Epidermal melanocyte (primary cell): ENCODE measurements around the gene TRIM8.

Source experiments
- DNase-seq: peaks from one replicate; pipeline ENCODE4 v3.0.0; 2011; ENCODE audit warnings: low spot score; ENCODE audit not compliant: insufficient read length

TRIM8 gene, protein sequence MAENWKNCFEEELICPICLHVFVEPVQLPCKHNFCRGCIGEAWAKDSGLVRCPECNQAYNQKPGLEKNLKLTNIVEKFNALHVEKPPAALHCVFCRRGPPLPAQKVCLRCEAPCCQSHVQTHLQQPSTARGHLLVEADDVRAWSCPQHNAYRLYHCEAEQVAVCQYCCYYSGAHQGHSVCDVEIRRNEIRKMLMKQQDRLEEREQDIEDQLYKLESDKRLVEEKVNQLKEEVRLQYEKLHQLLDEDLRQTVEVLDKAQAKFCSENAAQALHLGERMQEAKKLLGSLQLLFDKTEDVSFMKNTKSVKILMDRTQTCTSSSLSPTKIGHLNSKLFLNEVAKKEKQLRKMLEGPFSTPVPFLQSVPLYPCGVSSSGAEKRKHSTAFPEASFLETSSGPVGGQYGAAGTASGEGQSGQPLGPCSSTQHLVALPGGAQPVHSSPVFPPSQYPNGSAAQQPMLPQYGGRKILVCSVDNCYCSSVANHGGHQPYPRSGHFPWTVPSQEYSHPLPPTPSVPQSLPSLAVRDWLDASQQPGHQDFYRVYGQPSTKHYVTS

DNA sequence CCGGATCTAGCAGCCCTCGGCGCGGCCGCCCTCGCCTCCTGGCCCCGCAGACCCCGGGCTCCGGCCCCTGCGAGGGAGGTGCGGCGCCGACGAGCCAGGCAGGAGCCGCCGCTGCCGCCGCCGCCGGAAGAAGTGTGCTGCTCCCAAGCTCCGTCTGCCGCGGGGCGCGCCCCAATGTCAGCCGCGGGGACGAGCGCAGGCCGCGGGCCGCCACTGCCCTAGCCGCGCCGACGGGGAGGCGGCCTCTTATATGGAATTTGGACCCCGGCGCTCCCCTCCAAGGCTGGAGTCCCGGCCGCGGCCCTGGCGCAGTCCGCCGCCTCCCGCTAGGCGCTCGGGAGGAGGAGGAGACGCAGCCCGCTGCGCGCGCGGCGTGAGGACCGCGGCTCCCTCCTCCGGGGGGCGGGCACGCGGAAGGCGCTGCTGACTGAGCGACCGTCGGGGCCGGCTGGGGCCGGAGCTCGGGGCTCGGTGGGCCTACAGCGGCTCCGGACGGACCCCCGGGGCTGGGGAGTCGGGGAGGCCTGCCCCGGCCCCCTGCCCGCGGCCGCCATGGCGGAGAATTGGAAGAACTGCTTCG lies at the start of gene TRIM8:
Gene TRIM8, plus strand, starts transcription at position 414 of the 580 bp plus-strand sequence. Its CDS starts 139 bp downstream, at position 553.
- DNase-seq = peak; percentile 9

DNA sequence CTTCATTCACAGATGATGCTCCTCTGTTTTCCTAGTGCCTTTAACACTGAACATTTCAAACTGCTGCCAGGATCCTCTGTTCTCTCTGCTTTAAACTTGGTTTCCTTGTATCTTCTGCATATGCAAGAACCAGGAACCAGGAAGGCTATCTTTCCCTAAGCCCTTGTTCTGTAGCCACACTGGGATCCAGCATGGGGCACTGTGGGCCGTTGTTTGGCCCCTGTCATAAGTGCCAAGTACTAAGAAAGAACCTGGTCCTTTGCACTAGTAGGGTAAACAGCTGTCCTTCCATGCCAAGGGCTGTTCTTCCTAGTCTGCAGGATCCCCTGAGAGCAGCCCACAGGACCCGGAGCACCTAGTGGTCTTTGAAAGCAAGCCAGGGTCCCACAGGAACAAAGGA lies 49.0 kb upstream of the TRIM8 start:
- no peak for DNase-seq

- no peak for DNase-seq
These were observed 48.4 kb upstream of the TRIM8 start for GRCh38 chr10:102595897-102596296.

GRCh38 chr10:102596506-102596971 lies 47.7 kb upstream of the TRIM8 start:
- peak; percentile 36 for DNase-seq

- DNase-seq = no peak
These were observed 46.9 kb upstream of the TRIM8 start for GRCh38 chr10:102597131-102597991.

DNA sequence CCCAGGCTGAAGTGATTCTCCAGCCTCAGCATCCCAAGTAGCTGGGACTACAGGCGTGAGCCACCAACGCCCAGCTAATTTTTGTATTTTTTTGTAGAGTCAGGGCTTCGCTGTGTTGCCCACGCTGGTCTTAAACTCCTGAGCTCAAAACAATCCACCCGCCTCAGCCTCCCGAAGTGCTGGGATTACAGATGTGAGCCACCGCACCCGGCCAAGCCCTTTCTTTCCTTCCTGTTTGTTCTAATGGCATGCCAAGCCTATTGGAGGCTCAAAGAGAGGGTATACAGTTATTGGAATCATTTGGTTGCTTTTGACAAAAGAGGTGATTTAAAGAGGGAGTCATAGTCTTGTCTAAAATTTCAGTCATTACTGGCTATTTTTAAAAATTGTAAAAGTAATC lies 46.0 kb upstream of the TRIM8 start:
- no peak for DNase-seq

DNA sequence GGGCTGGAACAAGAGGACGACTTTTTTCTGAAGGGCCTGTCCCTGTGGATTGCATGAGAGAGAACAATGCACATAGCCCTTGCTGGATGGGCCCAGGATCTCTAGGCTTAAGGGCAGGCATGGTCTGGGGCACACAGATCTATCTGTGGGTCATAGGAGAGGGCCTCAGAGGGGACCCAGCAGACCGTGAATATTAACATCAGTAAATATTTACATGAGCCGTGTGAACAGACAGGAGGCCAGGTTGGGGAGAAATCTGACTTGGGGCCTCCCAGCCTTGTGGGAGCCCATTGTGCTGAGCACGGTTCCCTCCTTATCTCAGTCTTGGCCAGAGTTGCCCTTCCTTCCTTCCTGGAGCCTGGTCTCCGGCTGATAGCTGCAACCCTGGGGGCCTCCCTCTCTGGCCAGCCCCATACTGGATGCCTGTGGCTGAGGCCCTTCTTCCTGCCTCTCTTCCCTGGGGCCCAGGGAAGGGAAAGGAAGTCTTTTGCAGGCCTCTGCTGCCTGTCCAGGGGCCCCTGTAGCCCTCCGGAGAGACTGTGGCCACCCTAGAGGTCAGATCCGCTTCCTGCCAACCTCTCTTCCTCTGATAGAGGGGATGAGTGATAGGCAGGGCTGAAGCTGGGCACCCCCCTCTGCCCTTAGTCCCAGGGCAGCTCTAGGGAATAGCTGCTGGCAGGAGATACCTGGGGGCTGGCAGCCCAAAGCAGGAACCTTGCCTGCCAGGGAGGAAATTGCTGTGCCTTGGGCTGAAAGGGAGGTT lies 44.5 kb upstream of the TRIM8 start:
- DNase-seq = no peak

GRCh38 chr10:102600816-102601215 lies 43.5 kb upstream of the TRIM8 start:
- DNase-seq = no peak

GRCh38 chr10:102601639-102602038 lies 42.6 kb upstream of the TRIM8 start:
- DNase-seq = no peak

GRCh38 chr10:102602272-102603045 lies 41.8 kb upstream of the TRIM8 start:
- no peak for DNase-seq

GRCh38 chr10:102603946-102604345 lies 40.3 kb upstream of the TRIM8 start:
- DNase-seq = no peak

GRCh38 chr10:102604439-102604841 lies 39.8 kb upstream of the TRIM8 start:
- peak; percentile 35 for DNase-seq

GRCh38 chr10:102605712-102606111 lies 38.6 kb upstream of the TRIM8 start:
- no peak for DNase-seq

DNA sequence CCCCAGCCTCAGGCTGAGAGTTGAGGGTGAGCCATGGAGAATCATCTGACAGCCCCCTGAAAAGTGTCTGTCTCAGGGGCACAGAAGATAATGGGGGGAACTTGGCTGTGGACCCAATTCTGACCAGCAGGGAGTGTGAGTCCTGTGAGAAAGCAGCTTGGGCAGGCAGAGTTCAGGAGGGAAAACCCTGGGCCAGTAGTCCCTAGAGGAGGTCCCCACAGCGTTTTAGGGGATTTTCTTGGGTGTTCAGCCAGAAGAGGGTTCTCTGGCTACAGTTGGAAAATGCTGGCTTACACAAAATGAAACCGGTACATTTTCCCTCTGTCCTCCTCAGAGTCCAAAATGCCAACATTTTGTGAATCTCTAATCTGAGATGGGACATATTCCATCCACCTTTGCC lies 35.8 kb upstream of the TRIM8 start:
- no peak for DNase-seq

DNA sequence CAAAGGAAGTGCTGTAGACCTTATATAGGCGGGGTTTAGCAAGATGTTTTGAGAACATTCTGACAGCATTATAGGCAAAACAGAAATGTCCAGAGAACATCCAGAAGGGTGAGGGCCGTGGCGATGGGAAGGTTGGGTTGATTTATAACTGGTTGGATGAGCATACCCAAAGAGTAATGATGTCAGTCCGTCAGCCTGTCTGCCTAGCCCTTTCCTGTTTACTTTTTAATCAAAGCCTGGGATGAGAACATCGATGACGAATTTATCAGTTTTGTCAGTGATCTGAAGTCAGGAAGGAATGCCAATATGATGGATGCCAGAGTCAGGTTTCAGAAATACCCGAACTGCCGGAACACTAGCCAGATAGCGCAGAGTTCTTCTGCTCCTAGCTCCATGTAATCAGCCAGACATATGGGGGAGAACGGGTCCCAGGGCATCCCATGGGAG lies 33.8 kb upstream of the TRIM8 start:
- DNase-seq = no peak

GRCh38 chr10:102611514-102612087 lies 32.7 kb upstream of the TRIM8 start:
- DNase-seq = no peak

DNA sequence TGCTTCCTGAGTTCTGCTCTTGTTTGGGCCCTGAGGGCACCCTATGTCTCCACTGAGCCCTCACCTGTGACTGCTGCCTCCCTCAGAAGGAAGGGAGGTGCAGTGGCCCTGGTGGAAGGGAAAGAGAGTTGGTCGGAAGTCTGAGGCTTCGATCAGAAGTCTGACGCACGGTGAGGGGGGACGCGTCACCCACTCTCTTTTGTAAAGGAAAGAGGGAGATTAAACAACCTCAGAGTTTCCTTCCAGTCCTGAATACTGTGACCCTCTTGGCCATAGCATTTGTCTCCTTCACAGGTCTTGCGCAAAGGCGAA lies 31.4 kb upstream of the TRIM8 start:
- DNase-seq = no peak

- no peak for DNase-seq
These were observed 31.0 kb upstream of the TRIM8 start for GRCh38 chr10:102613286-102613685.

DNA sequence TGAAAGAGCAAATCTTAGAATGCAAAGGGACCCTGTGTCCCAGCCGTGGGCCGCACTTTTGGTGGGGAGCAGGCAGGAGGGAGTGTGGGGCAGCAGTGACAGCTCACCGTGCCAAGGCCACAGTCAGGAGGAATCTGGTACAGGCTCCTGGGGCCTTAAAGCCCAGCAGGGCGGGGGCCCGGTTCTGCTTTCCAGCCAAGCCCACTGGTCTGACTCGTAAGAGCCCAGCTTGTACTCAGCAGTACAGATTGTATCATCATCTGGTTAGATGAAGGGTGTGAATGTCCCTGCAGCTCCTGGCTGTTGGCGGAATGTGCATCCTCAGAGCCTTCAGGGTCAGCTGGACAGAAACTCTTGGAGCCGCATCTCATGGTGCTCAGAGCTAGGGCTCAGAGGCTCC lies 30.5 kb upstream of the TRIM8 start:
- DNase-seq = no peak

GRCh38 chr10:102614888-102615287 lies 29.4 kb upstream of the TRIM8 start:
- no peak for DNase-seq
